ENCODE measurements around the gene CARD11.

DNA sequence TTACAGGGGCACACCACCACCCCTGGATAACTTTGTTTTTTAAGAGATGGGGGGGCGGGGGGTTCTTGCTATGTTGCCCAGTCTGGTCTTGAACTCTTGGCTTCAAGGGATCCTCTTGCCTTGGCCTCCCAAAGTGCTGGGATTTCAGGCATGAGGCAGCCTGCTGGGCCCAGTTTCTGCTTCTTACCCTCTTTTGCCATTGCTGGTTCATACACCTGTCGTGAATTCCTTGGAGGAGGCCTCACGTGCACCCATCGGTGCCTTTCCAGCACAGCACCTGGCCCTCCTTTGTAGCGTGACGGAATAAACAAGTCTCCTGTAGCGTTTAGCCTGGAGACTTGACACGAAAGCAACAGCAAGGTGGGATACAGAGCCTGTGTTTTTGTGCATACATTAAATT is 75.5 kb downstream of the CARD11 start:
- no peak for TF ChIP-seq CTCF (conservative IDR thresholded peaks at IDR 0.05 in 1 of 2, IDR thresholded peaks at IDR 0.05 in 1 of 2; ENCODE audit: low read depth in 1 of 2, low read length in 2 of 2)
- TF ChIP-seq EZH2 (IDR thresholded peaks at IDR 0.05; ENCODE audit: low read length, missing control alignments), result no peak

Measured in fibroblast of lung (primary cell).